ENCODE data around the gene ZC3H7B.
A peak's percentile ranks its signal among the peaks of the same experiment; 100 is the strongest.

Gene ZC3H7B

DNA sequence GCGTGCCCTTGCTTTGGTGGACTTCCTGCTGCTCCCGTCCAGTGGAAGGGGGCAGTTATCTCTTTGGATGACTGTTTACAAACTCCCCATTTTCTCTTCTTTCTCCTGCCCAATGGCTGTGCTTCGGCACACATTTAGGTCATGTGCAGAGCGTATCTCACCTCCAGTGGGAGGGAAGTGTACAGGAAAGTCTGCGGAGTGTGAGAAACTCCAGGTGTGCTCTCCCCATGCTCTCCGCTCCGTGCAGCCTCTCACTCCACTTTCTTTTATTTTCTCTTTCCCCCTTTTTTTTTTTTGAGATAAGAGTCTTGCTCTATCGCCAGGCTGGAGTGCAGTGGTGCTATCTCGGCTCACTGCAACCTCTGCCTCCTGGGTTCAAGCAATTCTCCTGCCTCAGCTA lies 68.5 kb downstream of the ZC3H7B start:
- Histone ChIP-seq H3K9ac (ENCODE audit: low read depth, low read length, poor library complexity, severe bottlenecking) (no peak overlapping the region), H3K79me2 (ENCODE audit: insufficient read depth, low read length) (no peaks in the 10 kb centered on the region), H3K36me3 (ENCODE audit: insufficient read depth, low read length) (no peaks in the 10 kb centered on the region), H2AFZ (ENCODE audit: low read length) (no peak overlapping the region), H4K20me1 (ENCODE audit: insufficient read depth, low read length, poor library complexity, severe bottlenecking) (no peaks in the 10 kb centered on the region), H3K9me3 (ENCODE audit: insufficient read depth, low read depth, low read length) (no peaks in the 10 kb centered on the region), H3K4me1 (ENCODE audit: insufficient read depth, low read length, poor library complexity, severe bottlenecking) (no peaks in the 10 kb centered on the region), H3K27me3 (ENCODE audit: insufficient read depth, low read length, poor library complexity, severe bottlenecking) (no peaks in the 10 kb centered on the region), H3K4me3 (ENCODE audit: low read length, poor library complexity, severe bottlenecking) (no peak overlapping the region), H3K9me2 (replicated peaks; ENCODE audit: low read depth, low read length) (no peaks in the 10 kb centered on the region), H3F3A (ENCODE audit: low read depth) (no peaks in the 10 kb centered on the region), H3K4me2 (ENCODE audit: low read depth, low read length, poor library complexity, severe bottlenecking) (no peak overlapping the region)
- TF ChIP-seq, protein P1, sequence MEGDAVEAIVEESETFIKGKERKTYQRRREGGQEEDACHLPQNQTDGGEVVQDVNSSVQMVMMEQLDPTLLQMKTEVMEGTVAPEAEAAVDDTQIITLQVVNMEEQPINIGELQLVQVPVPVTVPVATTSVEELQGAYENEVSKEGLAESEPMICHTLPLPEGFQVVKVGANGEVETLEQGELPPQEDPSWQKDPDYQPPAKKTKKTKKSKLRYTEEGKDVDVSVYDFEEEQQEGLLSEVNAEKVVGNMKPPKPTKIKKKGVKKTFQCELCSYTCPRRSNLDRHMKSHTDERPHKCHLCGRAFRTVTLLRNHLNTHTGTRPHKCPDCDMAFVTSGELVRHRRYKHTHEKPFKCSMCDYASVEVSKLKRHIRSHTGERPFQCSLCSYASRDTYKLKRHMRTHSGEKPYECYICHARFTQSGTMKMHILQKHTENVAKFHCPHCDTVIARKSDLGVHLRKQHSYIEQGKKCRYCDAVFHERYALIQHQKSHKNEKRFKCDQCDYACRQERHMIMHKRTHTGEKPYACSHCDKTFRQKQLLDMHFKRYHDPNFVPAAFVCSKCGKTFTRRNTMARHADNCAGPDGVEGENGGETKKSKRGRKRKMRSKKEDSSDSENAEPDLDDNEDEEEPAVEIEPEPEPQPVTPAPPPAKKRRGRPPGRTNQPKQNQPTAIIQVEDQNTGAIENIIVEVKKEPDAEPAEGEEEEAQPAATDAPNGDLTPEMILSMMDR (conservative IDR thresholded peaks at IDR 0.05; ENCODE audit: low read length), result no peak
- TF ChIP-seq EZH2phosphoT487 (IDR thresholded peaks at IDR 0.05; ENCODE audit: borderline replicate concordance), result no peak

DNA sequence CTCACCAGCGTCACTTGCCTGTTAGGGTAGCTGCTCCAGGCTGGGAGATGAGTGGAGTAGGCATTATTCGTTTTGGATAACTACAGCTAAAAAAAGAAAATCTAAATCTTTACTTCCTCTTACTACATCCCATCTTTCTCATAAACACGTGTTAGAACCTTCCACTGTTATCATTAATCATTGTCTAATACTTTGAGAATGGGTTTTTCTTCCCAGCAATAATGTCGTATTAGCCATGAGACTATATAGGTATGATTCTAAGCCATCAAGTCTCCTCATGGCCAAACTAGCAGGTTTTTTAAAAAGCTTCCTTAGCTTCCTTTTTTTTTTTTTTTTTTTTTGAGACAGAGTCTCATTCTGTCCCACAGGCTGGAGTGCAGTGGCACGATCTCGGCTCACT lies 76.5 kb downstream of the ZC3H7B start:
- no peaks in the 10 kb centered on the region for H3K27me3 ChIP-seq (ENCODE audit: insufficient read depth, low read length, poor library complexity, severe bottlenecking)
- H3K4me2 ChIP-seq (ENCODE audit: low read depth, low read length, poor library complexity, severe bottlenecking), result no peak overlapping the region
- no peaks in the 10 kb centered on the region for H3K9me2 ChIP-seq (replicated peaks; ENCODE audit: low read depth, low read length)
- H3K9ac ChIP-seq (ENCODE audit: low read depth, low read length, poor library complexity, severe bottlenecking), result no peak overlapping the region
- no peak overlapping the region for H2AFZ ChIP-seq (ENCODE audit: low read length)
- TF ChIP-seq, protein P1 (conservative IDR thresholded peaks at IDR 0.05; ENCODE audit: low read length), result no peak
- no peak for TF ChIP-seq EZH2phosphoT487 (IDR thresholded peaks at IDR 0.05; ENCODE audit: borderline replicate concordance)
- no peaks in the 10 kb centered on the region for H3K36me3 ChIP-seq (ENCODE audit: insufficient read depth, low read length)
- no peaks in the 10 kb centered on the region for H3F3A ChIP-seq (ENCODE audit: low read depth)
- H3K79me2 ChIP-seq (ENCODE audit: insufficient read depth, low read length), result peaks cover 5% of the 10 kb centered on the region; the same call in 1 of the 2 replicates
- peaks cover 16% of the 10 kb centered on the region for H3K4me1 ChIP-seq (ENCODE audit: insufficient read depth, low read length, poor library complexity, severe bottlenecking)
- no peak overlapping the region for H3K4me3 ChIP-seq (ENCODE audit: low read length, poor library complexity, severe bottlenecking)
- no peaks in the 10 kb centered on the region for H4K20me1 ChIP-seq (ENCODE audit: insufficient read depth, low read length, poor library complexity, severe bottlenecking)
- no peaks in the 10 kb centered on the region for H3K9me3 ChIP-seq (ENCODE audit: insufficient read depth, low read depth, low read length)

DNA sequence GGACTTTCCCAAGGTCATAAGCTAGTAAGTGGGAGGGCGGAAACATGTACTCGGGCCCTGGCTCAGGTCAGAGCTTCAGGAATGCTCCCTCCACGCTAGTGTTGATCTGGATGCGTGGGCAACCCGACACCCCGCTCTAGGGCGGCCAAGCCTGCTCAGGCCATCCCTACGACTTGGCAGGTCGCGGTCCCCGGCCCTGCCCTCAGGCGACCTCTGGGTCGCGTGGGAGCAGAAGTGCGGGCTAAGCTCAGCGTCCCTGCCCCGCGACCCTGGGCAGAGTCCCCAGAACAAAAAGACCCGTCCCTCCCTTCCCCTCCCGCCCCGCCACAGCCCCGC lies 79.6 kb downstream of the ZC3H7B start:
- Histone ChIP-seq H3K4me2 (ENCODE audit: low read depth, low read length, poor library complexity, severe bottlenecking) (peak overlapping the region; percentile 72), H3F3A (ENCODE audit: low read depth) (no peaks in the 10 kb centered on the region), H3K4me1 (ENCODE audit: insufficient read depth, low read length, poor library complexity, severe bottlenecking) (peaks cover 16% of the 10 kb centered on the region), H3K27me3 (ENCODE audit: insufficient read depth, low read length, poor library complexity, severe bottlenecking) (no peaks in the 10 kb centered on the region), H3K9me3 (ENCODE audit: insufficient read depth, low read depth, low read length) (no peaks in the 10 kb centered on the region), H3K79me2 (ENCODE audit: insufficient read depth, low read length) (peaks cover 7% of the 10 kb centered on the region; the same call in 1 of the 2 replicates), H3K9me2 (replicated peaks; ENCODE audit: low read depth, low read length) (no peaks in the 10 kb centered on the region), H4K20me1 (ENCODE audit: insufficient read depth, low read length, poor library complexity, severe bottlenecking) (no peaks in the 10 kb centered on the region), H3K4me3 (ENCODE audit: low read length, poor library complexity, severe bottlenecking) (peak overlapping the region; percentile 63), H2AFZ (ENCODE audit: low read length) (peak overlapping the region; percentile 86), H3K36me3 (ENCODE audit: insufficient read depth, low read length) (no peaks in the 10 kb centered on the region), H3K9ac (ENCODE audit: low read depth, low read length, poor library complexity, severe bottlenecking) (peak overlapping the region; percentile 53)
- TF ChIP-seq, protein P1 (conservative IDR thresholded peaks at IDR 0.05; ENCODE audit: low read length), result no peak
